Large intestine (tissue), 3 donors: ENCODE data around the gene SYT11. TPM values are rescaled to one million over a fixed set of nuclear protein-coding genes. Genes with fewer than 3 reads are reported as not detected.
"Not testable (repeated sequence)": the region's sequence is repeated elsewhere in the genome, so short reads cannot be mapped to it uniquely, and the experiment has no call there.

Experiments
- DNase-seq, 2 donors: peaks; one replicate each; pipeline versions ENCODE4 v3.0.0 to v3.0.0-alpha.2; 2013
- H3K27ac ChIP-seq: one replicate; pipeline ENCODE4 v1.5.1; 2013; ENCODE audit warnings: low read length
- H3K27me3 ChIP-seq: 2 replicates; pipeline ENCODE4 v1.6.1; 2013; ENCODE audit warnings: low read length; ENCODE audit not compliant: control insufficient read depth, insufficient read depth
- H3K36me3 ChIP-seq: 2 replicates; pipeline ENCODE4 v1.6.1; 2013; ENCODE audit warnings: low read length; ENCODE audit not compliant: control insufficient read depth, insufficient read depth
- H3K4me1 ChIP-seq: one replicate; pipeline ENCODE4 v1.6.1; 2013; ENCODE audit warnings: low read length; ENCODE audit not compliant: control insufficient read depth, insufficient read depth
- H3K4me3 ChIP-seq: one replicate; pipeline ENCODE4 v1.5.1; 2013; ENCODE audit warnings: low read length
- H3K9me3 ChIP-seq: one replicate; pipeline ENCODE4 v1.6.1; 2013; ENCODE audit warnings: mild to moderate bottlenecking, low read depth, low read length, moderate library complexity; ENCODE audit not compliant: control insufficient read depth
- WGBS: methylation state at CpG from one replicate; pipeline ENCODE4 v1.1.5; 2013; ENCODE audit warnings: low lambda C conversion rate; ENCODE audit not compliant: insufficient coverage; 5-methylcytosine and 5-hydroxymethylcytosine counted together
- polyA plus RNA-seq: library from polyadenylated mRNA; unstranded; fragments of 120-200 nt; gene quantifications from one replicate; pipeline ENCODE4 v1.2.1, GENCODE V29; 2013

SYT11 gene
- polyA plus RNA-seq, 1 donor = 19.0 TPM

DNA sequence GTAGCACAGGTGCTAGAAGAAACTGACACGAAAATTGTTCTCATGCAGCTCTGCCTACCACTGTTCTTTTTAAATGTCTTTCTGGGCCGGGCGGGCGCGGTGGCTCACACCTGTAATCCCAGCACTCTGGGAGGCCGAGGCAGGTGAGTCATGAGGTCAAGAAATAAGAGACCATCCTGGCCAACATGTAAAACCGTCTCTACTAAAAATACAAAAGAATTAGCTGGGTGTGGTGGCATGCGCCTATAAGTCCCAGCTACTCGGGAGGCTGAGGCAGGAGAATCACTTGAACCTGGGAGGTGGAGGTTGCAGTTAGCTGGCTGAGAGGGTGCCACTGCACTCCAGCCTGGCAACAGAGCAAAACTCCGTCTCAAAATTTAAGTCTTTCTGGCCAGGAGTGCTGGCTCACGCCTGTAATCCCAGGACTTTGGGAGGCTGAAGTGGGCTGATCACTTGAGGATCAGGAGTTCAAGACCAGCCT, 52.7 kb downstream of the SYT11 start:
- Histone ChIP-seq H3K9me3 (no peaks in the 10 kb centered on the region), H3K27me3 (no peaks in the 10 kb centered on the region), H3K4me1 (no peaks in the 10 kb centered on the region), H3K36me3 (peaks cover 57% of the 10 kb centered on the region), H3K27ac (peak overlapping the region; percentile 86), H3K4me3 (no peak overlapping the region)
- DNase-seq = no peak
- no CpG with 5 or more reads among the region's 11 CpGs for WGBS

DNA sequence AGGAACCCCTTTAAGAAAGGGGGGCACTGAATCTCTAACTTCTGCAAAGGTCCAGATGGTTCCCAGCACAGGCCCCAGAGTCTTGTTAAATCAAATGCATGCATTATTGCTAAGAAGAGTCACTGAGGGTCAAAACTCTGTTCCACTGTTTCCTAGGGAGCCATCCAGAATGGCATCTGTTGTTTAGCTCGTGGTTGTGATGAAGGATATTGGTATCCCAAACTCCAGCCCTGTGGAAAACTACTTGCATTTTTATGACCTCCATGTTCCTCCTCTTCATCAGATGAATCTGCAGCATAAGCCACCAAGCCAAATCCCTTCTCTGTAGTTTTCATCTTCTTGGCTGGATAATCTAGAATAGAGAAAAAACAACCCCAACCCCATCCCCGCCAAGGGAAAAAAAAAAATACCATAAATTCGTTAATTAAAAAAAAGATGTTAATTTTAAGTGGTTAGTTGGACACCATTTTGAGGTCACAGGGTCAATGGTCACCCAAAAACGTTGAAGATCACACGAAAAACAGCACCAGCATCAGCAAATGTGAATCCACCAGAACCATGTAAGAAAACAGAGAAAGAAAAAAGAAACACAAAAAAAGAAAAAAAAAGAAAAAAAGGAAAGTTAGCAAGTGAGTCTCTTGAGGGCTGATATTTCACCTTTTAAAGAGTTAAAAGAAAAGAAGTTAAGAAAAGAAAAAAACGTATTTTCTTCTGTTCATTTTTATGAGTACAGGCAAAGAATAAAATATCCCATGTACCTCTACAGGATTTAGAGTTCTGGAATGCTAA, 54.8 kb downstream of the SYT11 start:
- Histone ChIP-seq H3K4me1 (no peaks in the 10 kb centered on the region), H3K27ac (no peak overlapping the region), H3K27me3 (no peaks in the 10 kb centered on the region), H3K4me3 (no peak overlapping the region), H3K36me3 (peaks cover 61% of the 10 kb centered on the region), H3K9me3 (no peaks in the 10 kb centered on the region)
- WGBS = 93% methylated on average over 4 of the region's 6 CpGs
- no peak for DNase-seq

DNA sequence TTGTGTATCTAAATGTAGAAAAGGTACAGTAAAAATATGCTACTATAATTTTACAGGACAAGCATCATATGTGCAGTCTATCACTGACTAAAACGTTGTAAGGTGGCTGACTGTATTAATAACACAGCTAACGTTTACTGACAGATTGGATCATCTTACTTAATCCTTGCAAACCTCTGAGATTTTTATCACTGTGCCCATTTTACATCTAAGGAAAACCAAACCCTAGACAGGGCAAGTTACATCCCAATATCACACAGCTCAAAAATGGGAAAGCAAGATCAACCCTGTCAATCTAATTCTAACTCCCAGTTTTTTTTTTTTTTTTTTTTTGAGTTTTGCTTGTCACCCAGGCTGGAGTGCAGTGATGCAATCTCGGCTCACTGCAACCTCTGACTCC, 59.3 kb downstream of the SYT11 start:
- peaks cover 88% of the 10 kb centered on the region for H3K36me3 ChIP-seq
- H3K27ac ChIP-seq = no peak overlapping the region
- H3K27me3 ChIP-seq = no peaks in the 10 kb centered on the region
- H3K4me3 ChIP-seq = no peak overlapping the region
- WGBS = no CpG with 5 or more reads among the region's 3 CpGs
- no peaks in the 10 kb centered on the region for H3K4me1 ChIP-seq
- H3K9me3 ChIP-seq = no peaks in the 10 kb centered on the region
- no peak for DNase-seq

DNA sequence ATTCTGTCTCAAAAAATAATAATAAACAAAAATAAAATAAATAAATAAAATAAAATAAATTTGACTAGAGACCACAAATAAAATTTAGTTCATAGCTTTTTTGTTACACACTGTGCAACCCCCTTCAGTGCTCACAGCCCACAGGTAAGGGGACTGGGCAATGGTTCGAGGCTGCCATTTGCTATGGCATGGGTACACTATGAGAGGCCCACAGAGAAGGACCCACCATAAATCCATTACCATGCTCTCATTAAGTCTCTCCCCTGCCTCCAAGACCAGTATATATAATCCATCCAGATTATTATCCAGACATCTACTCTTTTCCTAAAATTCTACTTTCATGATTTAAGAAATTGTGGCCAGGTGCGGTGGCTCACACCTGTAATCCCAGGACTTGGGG, 60.4 kb downstream of the SYT11 start:
- no peaks in the 10 kb centered on the region for H3K27me3 ChIP-seq
- no peak overlapping the region for H3K27ac ChIP-seq
- H3K4me3 ChIP-seq = no peak overlapping the region
- WGBS = no CpG with 5 or more reads among the region's 2 CpGs
- DNase-seq = no peak
- no peaks in the 10 kb centered on the region for H3K4me1 ChIP-seq
- H3K9me3 ChIP-seq = no peaks in the 10 kb centered on the region
- peaks cover 87% of the 10 kb centered on the region for H3K36me3 ChIP-seq

DNA sequence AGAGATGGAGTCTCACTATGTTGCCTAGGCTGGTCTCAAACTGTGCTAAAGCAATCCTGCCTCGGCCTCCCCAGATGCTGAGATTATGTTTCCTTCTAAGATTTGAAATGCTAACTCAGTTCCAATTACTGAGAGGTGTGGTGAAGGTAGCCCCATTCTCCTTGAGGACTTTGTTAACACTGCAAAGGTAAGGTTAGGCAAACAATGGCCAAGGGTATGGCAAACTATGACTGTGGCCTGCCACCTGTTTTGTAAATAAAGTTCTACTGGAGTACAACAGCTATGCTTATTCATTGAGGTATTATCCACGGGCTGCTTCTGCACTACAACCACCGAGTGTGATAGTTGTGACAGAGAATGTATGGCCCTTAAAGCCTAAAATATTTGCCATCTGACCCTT, 61.4 kb downstream of the SYT11 start:
- no peak overlapping the region for H3K27ac ChIP-seq
- no peak for DNase-seq
- H3K9me3 ChIP-seq = no peaks in the 10 kb centered on the region
- H3K4me3 ChIP-seq = no peak overlapping the region
- H3K27me3 ChIP-seq = no peaks in the 10 kb centered on the region
- peaks cover 89% of the 10 kb centered on the region for H3K36me3 ChIP-seq
- H3K4me1 ChIP-seq = no peaks in the 10 kb centered on the region
- no CpG with 5 or more reads among the region's 3 CpGs for WGBS

DNA sequence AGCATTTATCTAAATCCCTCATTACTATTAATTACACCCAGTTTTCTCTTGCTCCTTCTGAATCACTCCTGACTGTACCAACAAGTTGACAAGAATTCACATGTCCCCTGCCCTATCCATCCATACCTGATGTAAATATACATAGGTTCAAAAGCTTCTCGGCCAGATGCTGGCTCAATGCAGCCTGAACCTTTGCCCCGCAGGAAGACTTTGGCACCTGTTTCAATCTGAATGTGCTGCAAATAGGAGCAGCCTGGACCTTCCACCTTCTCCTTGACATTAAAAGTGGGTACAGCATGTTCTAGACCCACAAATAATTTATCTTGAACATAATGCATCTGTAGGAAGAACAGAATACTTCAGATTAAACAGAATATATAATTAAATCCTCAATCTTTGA, 66.1 kb downstream of the SYT11 start:
- Histone ChIP-seq H3K27me3 (no peaks in the 10 kb centered on the region), H3K36me3 (peaks cover 83% of the 10 kb centered on the region), H3K27ac (no peak overlapping the region), H3K9me3 (no peaks in the 10 kb centered on the region), H3K4me1 (no peaks in the 10 kb centered on the region), H3K4me3 (no peak overlapping the region)
- DNase-seq = peak in 1 of 2 donors; percentile 27
- no CpG with 5 or more reads among the region's 2 CpGs for WGBS

DNA sequence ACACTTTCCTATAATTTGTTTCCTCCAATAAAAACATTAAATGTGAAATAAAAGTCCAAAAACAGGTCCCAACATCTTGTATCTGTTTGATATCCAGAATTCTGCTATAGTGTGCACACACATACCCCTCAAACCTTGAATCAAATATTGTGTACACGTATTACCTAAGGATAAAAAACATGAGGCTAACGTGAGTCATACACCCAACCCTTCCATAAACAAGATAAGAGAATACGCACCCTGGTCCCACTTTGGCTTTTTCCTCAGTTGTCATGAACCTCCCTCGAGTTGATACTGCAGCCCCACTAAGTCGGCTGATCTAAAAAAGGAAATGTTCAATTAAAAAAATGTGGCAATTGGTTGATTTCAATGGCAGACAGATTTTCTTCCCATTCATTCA, 69.7 kb downstream of the SYT11 start:
- Histone ChIP-seq H3K27ac (no peak overlapping the region), H3K4me3 (no peak overlapping the region)

DNA sequence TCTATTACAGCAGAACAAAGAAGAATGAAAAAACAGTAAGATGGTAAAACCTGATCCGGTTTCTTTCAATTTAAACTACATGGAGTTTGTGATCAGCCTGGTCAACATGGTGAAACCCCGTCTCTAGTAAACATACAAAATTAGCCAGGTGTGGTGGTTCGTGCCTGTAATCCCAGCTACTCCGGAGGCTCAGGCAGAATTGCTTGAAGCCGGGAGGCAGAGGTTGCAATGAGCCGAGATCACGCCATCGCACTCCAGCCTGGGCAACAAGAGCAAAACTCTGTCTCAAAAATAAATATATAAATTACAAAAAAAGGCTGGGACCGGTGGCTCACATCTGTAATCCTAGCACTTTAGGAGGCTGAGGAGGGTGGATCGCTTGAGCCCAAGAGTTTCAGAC, 71.4 kb downstream of the SYT11 start:
- H3K27me3 ChIP-seq, DNase-seq, H3K27ac ChIP-seq, H3K9me3 ChIP-seq: not testable (repeated sequence)
- Histone ChIP-seq H3K4me1 (peaks cover 18% of the 10 kb centered on the region), H3K36me3 (peaks cover 59% of the 10 kb centered on the region), H3K4me3 (peak overlapping the region; percentile 5)
- WGBS = 100% methylated on average over 1 of the region's 10 CpGs

More for the DNA sequence above, 69.7 kb downstream of the SYT11 start:
- peaks cover 18% of the 10 kb centered on the region for H3K4me1 ChIP-seq
- DNase-seq = no peak
- peaks cover 74% of the 10 kb centered on the region for H3K36me3 ChIP-seq
- no peaks in the 10 kb centered on the region for H3K27me3 ChIP-seq
- H3K9me3 ChIP-seq = no peaks in the 10 kb centered on the region
- no CpG with 5 or more reads among the region's 5 CpGs for WGBS

DNA sequence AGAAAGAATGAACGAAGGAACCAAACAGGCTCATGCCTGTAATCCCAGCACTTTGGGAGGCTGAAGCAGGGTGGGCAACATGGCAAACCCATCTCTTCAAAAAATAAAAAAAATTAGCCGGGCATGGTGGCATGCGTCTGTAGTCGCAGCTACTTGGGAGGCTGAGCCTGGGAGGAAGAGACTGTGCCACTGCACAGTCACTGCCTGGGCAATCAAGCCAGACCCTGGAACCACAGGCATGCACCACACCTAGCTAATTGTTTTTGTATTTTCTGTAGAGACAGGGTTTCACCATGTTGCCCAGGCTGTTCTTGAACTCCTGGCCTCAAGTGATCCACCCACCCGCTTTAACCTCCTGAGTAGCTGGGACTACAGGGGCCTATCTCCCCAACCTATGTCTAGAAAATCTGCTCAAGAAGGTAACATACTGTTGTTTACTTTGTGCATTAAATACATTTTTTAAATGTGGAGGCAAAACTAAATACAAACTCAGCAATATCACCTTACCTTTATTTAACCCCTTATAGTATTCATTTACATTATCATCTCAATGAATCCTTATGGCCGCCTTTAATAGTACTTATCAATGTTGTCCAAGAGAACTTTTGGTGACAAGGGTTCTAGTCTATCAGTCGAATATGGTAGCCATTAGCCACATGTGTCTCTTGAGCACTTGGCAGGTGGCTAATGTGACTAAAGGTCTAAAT, 72.1 kb downstream of the SYT11 start:
- WGBS = 79% methylated on average over 2 of the region's 7 CpGs
- Histone ChIP-seq H3K4me3 (no peak overlapping the region), H3K27me3 (no peaks in the 10 kb centered on the region), H3K4me1 (peaks cover 18% of the 10 kb centered on the region), H3K36me3 (peaks cover 51% of the 10 kb centered on the region), H3K27ac (no peak overlapping the region), H3K9me3 (no peaks in the 10 kb centered on the region)
- no peak for DNase-seq

DNA sequence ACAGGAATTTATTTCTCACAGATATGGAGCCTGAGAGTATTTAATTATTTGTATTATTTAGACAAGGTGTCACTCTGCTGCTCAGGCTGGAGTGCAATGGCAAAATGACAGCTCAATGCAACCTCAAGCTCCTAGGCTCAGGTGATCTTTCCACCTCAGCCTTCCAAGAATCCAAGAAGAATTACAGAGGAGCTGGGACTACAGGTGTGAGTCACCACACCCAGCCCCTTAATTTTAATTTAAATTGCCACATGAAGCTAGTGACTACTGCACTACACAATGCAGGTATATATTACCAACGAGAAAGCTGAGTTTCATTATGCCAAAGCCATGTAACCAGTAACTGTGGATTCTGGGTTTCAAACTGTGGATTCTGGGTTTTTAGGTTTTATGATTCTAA, 72.7 kb downstream of the SYT11 start:
- no CpG with 5 or more reads among the region's 1 CpG for WGBS
- peaks cover 18% of the 10 kb centered on the region for H3K4me1 ChIP-seq
- H3K4me3 ChIP-seq = no peak overlapping the region
- H3K36me3 ChIP-seq = peaks cover 45% of the 10 kb centered on the region
- no peaks in the 10 kb centered on the region for H3K9me3 ChIP-seq
- no peak overlapping the region for H3K27ac ChIP-seq
- no peak for DNase-seq
- H3K27me3 ChIP-seq = no peaks in the 10 kb centered on the region
